Cardiac muscle cell (in vitro differentiated cells and primary cell): ENCODE measurements around the gene APLP1. TPM values are rescaled to one million over a fixed set of nuclear protein-coding genes. Genes with fewer than 3 reads are reported as not detected.
A peak's percentile ranks its signal among the peaks of the same experiment; 100 is the strongest.
"Not testable (repeated sequence)": the region's sequence is repeated elsewhere in the genome, so short reads cannot be mapped to it uniquely, and the experiment has no call there.

ENCODE experiments used
- DNase-seq, 2 donors: peaks; one replicate each; pipeline versions ENCODE4 v3.0.0 to v3.0.0-alpha.2; 2010 to 2017; ENCODE audit warnings: low read depth in 1 of 2, low spot score in 1 of 2
- H3K27ac ChIP-seq: fragments of 200-600 bp; sonication (generic); 2 replicates; pipeline ENCODE4 v1.5.1; 2016
- H3K27me3 ChIP-seq: fragments of 200-600 bp; sonication (generic); 2 replicates; pipeline ENCODE4 v1.6.0; 2016; ENCODE audit warnings: control low read depth
- H3K36me3 ChIP-seq: fragments of 200-600 bp; sonication (generic); 2 replicates; pipeline ENCODE4 v1.5.1; 2016; ENCODE audit warnings: control low read depth
- H3K4me1 ChIP-seq: fragments of 200-600 bp; sonication (generic); 2 replicates; pipeline ENCODE4 v1.8.1; 2017; ENCODE audit warnings: low read depth, mild to moderate bottlenecking, mixed run types
- H3K4me3 ChIP-seq: fragments of 200-600 bp; sonication (generic); 2 replicates; pipeline ENCODE4 v1.5.1; 2016; ENCODE audit warnings: mild to moderate bottlenecking
- H3K9me3 ChIP-seq: fragments of 200-600 bp; sonication (generic); 2 replicates; pipeline ENCODE4 v1.5.1; 2017; ENCODE audit warnings: low read depth, mild to moderate bottlenecking, control low read depth
- CTCF ChIP-seq: IDR thresholded peaks from 2 replicates; pipeline ENCODE4 v1.5.1; 2012; ENCODE audit warnings: low read depth, mild to moderate bottlenecking, low read length
- polyA plus RNA-seq: library from polyadenylated mRNA; unstranded; fragments of >200 nt; fragmentation: Nextera tagmentation; extraction: Ambion mirVana; gene quantifications from 2 replicates; pipeline ENCODE4 v1.2.1, GENCODE V29; 2016
- total RNA-seq: library from RNA; depleted of rRNA; stranded (reverse); fragments of >200 nt; gene quantifications from 2 replicates; pipeline ENCODE4 v1.2.3, GENCODE V29; 2016

The APLP1 gene
- total and polyA plus RNA-seq, 2 experiments from 2014 or later, result 134 to 157 TPM

- no peaks in the 10 kb centered on the region for H3K4me1 ChIP-seq
- no peak overlapping the region for H3K4me3 ChIP-seq
- peaks cover 45% of the 10 kb centered on the region for H3K27me3 ChIP-seq
- H3K27ac ChIP-seq, result no peak overlapping the region
- no peak for DNase-seq
- H3K36me3 ChIP-seq, result no peaks in the 10 kb centered on the region
- no peak for TF ChIP-seq CTCF
- H3K9me3 ChIP-seq, result no peaks in the 10 kb centered on the region
These were observed 6.7 kb upstream of the APLP1 start for GRCh38 chr19:35861640-35862160.

- DNase-seq, result no peak
- H3K9me3 ChIP-seq, result no peaks in the 10 kb centered on the region
- H3K36me3 ChIP-seq, result no peaks in the 10 kb centered on the region
- no peaks in the 10 kb centered on the region for H3K4me1 ChIP-seq
- no peak overlapping the region for H3K4me3 ChIP-seq
- H3K27me3 ChIP-seq, result peaks cover 37% of the 10 kb centered on the region
- H3K27ac ChIP-seq, result no peak overlapping the region
- TF ChIP-seq CTCF, result no peak
These were observed 5.8 kb upstream of the APLP1 start for GRCh38 chr19:35862528-35862927.

GRCh38 chr19:35863018-35863417, 5.4 kb upstream of the APLP1 start:
- no peak for TF ChIP-seq CTCF
- Histone ChIP-seq H3K4me1 (no peaks in the 10 kb centered on the region), H3K27ac (no peak overlapping the region), H3K27me3 (peaks cover 34% of the 10 kb centered on the region), H3K9me3 (no peaks in the 10 kb centered on the region), H3K4me3 (no peak overlapping the region), H3K36me3 (no peaks in the 10 kb centered on the region)
- DNase-seq, result no peak

- no peak overlapping the region for H3K27ac ChIP-seq
- H3K36me3 ChIP-seq, result no peaks in the 10 kb centered on the region
- TF ChIP-seq CTCF, result no peak
These were observed 501 bp downstream of the APLP1 start for GRCh38 chr19:35868823-35869326.

GRCh38 chr19:35869327-35870123, 1.2 kb downstream of the APLP1 start:
- no peak for TF ChIP-seq CTCF
- Histone ChIP-seq H3K36me3 (no peaks in the 10 kb centered on the region), H3K9me3 (no peaks in the 10 kb centered on the region), H3K27ac (no peak overlapping the region), H3K27me3 (no peaks in the 10 kb centered on the region), H3K4me3 (peak overlapping the region; percentile 45), H3K4me1 (no peaks in the 10 kb centered on the region)
- DNase-seq, result peak; percentile 73 to 94

More at GRCh38 chr19:35868823-35869326, 501 bp downstream of the APLP1 start:
- no peaks in the 10 kb centered on the region for H3K9me3 ChIP-seq
- no peak for DNase-seq
- no peaks in the 10 kb centered on the region for H3K27me3 ChIP-seq
- H3K4me1 ChIP-seq, result no peaks in the 10 kb centered on the region
- H3K4me3 ChIP-seq, result peak overlapping the region; percentile 45

GRCh38 chr19:35870124-35870736, 1.9 kb downstream of the APLP1 start:
- H3K36me3 ChIP-seq, H3K27me3 ChIP-seq, H3K4me1 ChIP-seq, H3K27ac ChIP-seq, H3K9me3 ChIP-seq: not testable (repeated sequence)
- DNase-seq, result peak in 1 of 2 donors; percentile 25
- H3K4me3 ChIP-seq, result peak overlapping the region; percentile 45
